Right lobe of liver (tissue), 4 donors: Measurements from ENCODE around the gene GSG1L.

Experiments used
- POLR2A ChIP-seq: fragments of 450-650 bp; IDR thresholded peaks from one replicate; pipeline ENCODE4 v1.6.1; 2017; ENCODE audit warnings: antibody characterized with exemption, mild to moderate bottlenecking
- TF ChIP-seq, protein P1 (sequence below), 4 donors: fragments of 200-600 bp in 3 of 4; fragments of 450-650 bp in 1 of 4; IDR thresholded peaks; one replicate each; pipeline versions ENCODE4 v1.5.1 to v1.8.0; 2016 to 2022; ENCODE audit warnings: antibody characterized with exemption in 4 of 4, mild to moderate bottlenecking in 2 of 4
- donor health status: DM: no; HTN: no; CAD: no.
- donor health status: DM: no; HTN: no; CAD: no.
- donor health status: DM: no; HTN: yes; CAD: no.

DNA sequence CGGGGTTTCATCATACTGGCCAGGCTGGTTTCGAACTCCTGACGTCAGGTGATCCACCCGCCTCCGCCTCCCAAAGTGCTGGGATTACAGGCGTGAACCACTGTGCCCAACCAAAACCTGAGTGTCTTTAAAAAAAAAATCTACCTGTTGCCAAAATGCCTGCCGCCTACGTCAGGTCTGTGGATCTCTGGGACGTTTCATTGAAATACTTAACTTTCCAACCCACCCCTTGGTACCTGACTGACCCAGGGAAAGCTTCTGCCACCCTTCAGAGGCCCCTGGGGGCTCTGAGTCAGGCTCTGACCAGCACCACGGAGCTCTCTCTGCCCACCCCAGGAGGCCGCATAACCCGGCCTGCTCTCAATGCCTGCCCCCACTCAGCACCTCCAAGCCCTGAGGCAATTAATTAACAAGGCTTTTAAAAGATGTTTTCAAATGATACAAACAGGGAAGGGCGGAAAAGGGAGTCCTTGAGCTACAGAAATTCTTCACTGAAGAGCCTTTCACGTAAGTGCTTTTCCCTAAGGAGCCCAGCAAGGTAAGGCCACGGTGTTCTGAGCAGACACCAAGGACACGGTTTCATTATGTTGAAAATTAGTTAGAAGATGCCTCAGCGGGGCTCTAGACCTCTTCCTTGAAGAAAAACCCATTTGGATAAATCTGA, 29.3 kb upstream of the GSG1L start:
- TF ChIP-seq POLR2A: no peak
- TF ChIP-seq, protein P1, sequence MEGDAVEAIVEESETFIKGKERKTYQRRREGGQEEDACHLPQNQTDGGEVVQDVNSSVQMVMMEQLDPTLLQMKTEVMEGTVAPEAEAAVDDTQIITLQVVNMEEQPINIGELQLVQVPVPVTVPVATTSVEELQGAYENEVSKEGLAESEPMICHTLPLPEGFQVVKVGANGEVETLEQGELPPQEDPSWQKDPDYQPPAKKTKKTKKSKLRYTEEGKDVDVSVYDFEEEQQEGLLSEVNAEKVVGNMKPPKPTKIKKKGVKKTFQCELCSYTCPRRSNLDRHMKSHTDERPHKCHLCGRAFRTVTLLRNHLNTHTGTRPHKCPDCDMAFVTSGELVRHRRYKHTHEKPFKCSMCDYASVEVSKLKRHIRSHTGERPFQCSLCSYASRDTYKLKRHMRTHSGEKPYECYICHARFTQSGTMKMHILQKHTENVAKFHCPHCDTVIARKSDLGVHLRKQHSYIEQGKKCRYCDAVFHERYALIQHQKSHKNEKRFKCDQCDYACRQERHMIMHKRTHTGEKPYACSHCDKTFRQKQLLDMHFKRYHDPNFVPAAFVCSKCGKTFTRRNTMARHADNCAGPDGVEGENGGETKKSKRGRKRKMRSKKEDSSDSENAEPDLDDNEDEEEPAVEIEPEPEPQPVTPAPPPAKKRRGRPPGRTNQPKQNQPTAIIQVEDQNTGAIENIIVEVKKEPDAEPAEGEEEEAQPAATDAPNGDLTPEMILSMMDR (IDR thresholded peaks at IDR 0.05): no peak
